ENCODE results near the gene KLF12.

GRCh38 chr13:74154981-74155380 is 20.8 kb upstream of the KLF12 start:
- TF ChIP-seq EZH2 (IDR thresholded peaks at IDR 0.05; ENCODE audit: insufficient read depth, poor library complexity, severe bottlenecking): no peak
- TF ChIP-seq EZH2phosphoT487 (IDR thresholded peaks at IDR 0.05; ENCODE audit: insufficient read depth, low read depth): no peak
